HG03520 (cell line): ENCODE measurements around the gene MGAT4B.

Source experiments
- ATAC-seq: cut with Tn5 transposase; IDR thresholded peaks from one replicate; pipeline ENCODE4 v1.9.1; 2021; ENCODE audit warnings: mild to moderate bottlenecking, moderate library complexity; ENCODE audit not compliant: unreplicated experiment

Gene MGAT4B

DNA sequence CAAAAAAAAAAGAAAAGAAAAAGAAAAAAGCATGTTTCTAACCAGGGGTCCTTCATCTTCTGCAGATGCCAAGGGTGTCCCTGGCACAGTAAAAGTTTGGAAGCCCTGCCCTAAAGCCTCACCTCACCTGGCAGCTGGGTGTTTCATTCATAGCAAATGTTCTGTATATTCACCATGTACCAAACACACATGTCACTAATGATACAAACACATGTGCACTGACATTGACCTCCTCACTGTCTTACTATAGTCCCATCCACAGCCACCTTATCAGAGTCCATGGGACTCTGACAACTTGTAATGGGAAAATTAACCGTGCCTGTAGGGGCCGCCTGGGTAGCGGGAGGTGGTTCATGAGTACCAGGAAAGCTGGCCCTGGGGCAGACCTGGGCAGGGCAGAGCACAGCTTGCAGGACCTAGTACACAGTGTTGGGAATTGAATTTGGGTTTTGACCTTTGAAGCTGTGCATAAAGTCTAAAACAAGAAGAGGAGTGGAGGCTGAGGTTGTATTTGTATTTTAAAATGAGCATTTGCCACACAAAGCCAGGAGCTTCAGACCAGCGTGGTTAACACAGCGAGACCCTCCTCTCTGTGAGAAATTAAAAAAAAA, 6.4 kb upstream of the MGAT4B start:
- ATAC-seq, result no peak

DNA sequence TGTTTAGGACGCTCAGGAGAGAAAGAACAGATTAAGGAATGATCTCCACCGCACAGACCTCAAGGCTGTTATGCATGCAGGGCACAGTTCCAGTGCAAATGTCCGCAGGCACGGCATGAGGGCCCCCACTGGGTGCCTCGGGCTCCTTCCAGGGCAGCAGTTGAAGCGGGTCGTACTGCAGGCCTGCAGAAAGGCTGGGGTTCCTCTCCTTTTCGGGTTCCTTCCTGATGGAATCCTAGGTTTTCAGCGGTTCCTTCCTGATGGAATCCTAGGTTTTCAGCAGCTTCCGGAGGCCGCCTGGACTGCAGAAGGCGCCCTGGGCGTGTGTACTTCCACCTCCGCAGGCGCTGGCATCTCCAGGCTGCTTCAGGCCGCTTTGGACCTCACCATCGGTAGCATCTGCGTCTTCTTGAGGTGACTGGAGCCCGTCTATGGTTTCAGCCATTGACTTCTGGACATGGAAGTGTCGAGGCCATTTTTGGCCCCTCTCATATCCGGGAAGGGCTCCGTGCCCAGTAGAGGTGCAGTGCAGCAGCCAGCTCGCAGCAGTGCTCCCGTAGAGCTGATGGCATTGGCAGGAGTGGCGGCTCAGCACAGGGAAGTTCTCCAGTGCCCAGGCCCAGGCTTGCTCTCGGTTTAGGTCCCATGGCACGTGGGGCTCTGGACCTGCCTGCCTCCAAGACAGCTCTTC, 5.6 kb upstream of the MGAT4B start:
- no peak for ATAC-seq

DNA sequence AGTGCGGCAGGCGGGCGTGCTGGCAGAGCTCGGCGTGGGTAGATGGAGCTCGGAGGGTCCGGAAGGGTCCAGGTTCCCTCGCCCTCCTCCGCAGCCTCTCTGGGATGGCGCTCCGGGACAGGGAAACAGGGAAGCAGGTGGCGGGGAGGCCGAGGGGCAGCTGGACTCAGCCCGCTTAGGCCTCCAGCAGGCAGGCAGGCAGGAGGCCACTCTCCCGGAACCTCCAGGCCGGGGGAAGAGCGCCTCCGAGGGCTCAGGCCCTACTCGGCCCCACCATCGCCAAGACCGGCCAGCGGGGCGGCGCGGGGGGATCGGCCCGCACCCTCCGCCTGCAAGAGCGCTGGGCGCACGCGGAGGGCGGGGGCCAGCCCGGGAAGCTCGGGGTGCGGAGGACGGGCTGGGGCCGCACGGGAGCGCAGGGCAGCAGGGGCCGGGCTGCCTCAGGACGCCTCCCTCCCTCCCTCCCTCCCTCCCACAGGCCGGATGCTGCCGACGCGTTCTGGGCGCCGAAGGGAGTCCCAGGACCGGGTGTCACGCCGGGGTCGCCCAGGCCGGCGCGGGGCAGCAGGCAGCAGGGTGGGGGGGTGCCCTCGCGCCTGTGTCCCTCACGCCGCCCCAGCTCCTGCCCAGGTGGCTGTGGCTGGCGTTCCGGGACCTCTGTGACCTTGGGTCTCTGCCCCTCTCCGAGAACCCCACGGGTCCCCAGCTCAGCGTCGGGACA, 977 bp downstream of the MGAT4B start:
- peak; percentile 10 for ATAC-seq

DNA sequence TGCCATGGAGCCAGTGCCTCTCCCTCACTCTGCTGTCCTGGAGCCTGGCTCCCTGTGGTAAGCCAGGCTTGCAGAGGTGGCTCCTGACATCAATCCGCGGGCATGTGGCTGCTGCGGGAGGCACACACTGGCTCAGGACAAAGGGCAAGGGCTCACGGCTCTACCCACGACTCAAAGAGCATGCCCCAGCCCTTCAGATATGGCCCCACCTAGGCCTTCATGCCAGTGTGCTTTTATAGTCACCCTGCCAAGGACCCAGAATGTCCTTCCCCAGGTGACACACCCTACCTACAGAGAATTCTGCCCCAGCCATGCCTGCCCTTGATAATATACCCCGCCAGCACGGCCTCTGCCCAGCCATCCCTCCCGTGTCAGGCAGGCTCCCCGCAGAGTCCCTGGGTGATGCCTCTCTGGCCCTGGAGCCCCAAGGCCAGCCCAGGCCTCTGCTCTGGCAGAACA, 1.6 kb downstream of the MGAT4B start:
- ATAC-seq, result no peak

DNA sequence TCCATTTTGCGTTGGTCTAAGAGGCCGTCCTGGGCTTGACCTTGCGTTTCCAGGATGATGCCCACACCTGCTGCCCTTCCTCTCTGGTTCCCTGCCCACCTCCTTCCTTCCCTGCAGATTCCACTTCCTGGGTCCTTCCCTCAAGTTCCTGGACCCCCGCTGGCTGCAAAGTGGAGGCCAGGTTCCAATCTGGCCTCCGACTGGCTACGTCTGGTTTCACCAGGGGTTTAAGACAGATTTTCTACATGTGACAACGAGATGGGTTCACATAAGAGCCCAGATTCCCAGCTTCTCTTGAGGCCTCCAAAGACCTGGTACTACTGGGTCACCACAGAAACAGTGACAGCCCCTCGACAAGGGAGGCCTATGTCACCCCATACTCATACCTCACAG, 2.1 kb downstream of the MGAT4B start:
- ATAC-seq, result no peak

DNA sequence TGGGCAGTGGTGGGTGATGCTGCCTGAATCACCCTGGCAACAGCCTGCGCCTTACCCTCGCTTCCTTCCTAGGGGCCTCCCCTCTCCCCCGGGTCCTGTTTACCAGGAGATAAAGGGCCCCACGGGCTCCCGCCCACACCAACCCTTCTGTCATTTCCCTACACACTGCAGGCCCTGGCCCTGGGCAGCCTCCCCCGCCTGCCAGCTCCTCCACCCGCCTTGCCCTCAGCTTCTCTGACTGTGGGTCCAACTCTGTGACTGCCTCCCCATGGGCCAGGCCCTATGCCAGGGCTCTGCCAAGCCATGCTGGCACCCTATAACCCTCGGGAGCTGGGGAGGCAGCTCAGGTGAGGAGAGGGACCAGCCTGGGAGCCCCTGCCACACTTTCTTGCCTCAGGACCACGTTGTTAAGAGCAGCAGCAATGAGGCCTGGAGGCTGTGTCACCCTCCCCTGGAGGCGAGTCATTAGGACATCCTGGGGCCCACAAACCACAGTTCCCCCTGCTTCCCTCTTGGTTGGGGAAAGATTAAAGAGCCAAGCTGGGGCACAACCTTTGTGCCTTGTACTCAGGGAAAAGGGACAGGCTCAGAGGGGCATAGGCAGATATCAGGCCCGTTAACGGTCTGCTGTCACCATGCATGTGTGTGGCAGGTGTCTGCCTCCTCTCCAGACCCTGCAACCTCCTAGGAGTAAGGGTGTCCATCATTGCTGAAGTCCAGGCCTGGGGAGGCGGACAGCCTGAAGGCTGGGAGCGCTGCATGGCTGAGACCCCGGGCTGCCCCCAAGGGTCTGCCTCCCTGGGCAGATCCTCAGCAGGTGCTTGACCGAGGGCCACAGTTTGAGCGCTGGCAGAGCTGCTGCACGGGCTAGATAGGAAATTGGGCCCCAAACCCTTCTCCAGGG, 2.8 kb downstream of the MGAT4B start:
- ATAC-seq, result no peak

DNA sequence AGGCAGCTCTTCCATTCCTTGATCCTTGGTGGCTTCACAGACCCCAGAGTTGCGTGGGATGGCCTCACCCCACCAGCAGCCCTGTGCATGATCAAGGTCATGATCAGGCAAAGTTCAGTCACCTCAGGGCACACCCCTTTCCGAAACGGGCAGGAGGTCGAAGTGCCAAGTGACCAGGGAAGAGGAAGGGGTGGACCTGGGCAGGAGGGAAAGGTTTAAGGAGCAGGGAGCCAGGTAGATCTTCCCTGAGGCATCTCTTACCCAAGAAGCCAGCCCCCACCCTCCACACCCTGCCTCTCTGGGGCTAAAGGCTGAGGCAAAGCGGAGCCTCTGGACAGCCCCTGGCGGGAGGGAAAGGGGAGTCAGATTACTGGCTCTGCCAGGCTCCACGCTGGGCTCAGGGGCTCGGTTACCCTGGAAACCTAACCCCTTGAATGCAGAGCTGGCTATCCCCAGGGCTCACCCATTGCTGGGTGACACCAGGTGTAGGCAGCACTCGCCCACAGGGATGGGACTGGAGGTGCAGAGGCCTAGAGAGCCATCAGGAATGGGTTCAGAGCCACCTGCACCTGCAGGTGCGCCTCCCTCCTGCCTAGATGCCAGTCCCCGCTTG, 3.6 kb downstream of the MGAT4B start:
- ATAC-seq, result no peak

DNA sequence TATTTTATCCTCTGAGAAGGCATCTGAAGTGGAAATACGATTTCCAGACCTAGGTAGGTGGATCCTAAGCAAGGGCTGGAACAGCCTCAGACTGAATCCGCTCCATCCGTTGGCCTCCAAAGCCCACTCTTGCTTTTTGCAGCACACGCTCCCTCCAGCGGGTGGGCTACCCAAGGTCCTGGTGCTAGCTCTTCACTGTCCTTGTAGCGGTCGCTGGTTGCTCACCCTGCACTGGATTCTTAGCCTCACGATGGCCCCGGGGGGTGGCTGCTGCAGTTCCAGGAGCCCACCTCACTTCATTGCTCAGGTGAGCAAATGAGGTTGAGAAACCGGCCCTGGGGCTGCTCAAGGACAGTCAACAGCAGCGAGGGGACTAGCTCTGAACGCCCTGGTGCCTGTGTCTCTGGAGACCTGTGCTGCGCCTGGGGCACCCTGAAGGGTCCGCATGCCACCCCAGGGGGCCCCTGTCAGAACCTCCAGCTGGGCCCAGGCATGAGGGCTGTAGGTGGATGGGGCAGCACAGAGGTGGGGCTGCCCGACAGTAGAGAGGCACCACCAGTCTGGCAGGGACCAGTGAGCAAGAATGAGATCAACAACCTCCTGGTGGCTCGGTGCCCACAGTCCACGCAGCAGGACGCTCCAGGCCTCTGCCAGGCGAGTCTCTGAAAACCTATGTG, 4.3 kb downstream of the MGAT4B start:
- no peak for ATAC-seq

DNA sequence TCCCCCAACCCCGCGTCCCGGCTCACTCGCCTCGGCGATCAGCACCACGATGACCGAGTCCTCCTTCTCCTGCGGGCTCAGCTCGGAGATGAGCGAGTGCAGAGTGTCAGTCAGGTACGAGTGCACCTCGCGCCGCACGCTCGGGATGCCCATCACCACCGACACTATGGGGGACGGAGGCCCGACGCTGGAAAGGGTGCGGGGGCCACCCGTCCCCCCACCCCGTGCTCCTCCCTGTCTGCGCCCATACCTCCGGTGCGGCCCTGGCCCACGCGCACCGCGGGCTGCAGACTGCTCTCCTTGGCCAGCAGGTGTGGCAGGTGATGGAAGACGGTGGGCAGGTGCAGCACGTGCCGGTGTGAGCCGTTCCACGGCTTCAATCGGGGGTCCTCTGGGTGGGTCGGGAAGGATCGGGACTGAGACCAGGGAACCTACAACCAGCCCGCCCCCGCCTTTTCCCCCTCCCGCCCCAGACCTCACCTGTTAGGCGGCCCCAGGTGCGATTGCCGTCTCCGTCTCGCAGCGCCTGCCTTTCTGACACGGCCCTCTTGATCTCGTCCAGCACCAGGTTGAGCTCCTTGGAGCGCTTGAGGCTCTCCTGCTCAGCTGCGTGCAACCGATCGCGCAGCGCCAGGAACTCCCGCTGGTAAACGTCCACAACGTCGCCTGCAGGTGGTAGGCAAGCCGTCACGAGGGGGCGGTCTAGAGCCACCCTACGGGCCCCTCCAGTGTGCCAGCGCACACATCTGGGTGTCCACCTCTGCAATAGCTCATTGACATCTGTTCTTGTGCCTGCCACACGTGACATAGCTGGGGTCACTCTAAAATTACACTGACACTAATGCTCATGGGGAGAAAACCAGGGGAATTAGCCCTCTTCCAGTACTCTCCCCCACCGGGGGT, 5.1 kb downstream of the MGAT4B start:
- no peak for ATAC-seq

DNA sequence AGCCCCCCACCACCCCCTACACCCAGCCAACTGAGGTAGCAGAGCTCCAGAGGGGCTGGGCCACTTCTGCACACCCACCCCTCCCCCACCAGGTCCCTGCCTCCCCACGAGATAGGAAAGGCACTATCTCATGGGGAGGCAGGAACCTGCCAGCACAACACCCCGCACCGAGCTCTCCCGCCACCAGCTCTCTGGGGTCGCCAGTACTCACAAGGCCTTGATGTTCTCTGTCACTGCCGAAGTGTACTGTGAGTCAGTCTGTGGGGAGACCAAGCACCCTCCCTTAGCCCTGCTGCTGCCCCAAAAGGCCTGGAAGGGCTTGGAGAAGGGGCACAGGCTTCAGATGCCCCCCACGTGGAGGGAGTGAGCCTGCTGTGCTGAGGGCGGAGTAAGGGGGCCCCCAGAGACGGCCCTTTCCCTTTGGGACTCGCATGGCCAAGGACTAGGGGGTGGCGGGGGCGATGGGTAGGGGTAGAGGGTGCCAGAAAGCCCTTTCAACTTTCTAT, 5.9 kb downstream of the MGAT4B start:
- ATAC-seq, result no peak

DNA sequence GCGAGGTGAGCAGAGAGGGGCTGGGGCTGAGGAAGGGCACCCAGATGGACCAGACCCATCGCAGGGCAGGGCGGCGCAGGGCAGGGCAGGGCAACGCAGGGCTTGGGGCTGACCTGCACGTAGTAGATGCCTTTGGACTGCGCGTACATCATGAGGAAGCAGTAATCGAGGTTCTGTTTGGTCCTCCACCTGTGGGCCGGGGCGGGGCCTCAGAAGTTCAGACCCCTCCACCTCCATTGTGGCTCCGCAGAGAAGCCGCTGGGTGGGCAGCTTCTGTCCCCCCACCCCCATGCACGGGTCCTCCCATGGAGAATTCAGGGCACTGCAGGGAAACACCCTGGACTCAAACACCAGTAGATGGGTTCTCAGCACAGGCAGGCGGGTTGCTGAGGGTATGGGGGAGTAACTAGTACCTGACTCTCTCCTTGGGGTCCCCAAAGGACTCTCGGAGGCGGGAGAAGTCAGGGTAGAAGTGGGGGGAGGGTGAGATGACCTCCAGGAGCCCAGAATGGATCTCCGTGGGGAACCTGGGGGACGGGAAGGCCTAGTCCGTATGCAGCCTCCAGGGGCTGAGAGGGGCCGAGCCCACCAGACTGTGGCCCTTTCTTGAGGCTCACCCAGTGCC, 6.5 kb downstream of the MGAT4B start:
- ATAC-seq, result no peak

DNA sequence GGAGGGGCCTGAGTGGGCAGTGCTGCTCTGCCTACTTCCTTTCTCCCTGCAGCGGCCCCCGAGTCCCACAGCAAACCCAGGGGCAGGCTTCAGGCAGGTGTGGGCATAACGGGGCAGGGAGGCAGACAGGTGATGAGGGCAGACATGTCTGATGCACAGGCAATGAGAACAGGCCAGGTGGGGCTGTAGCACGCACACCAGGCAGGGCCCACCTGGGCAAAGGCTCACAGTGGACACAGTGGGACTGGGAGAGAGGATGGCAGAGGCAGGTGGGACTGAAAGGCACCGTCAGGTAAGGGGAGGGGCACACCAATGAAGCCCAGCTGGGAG, 7.1 kb downstream of the MGAT4B start:
- no peak for ATAC-seq

DNA sequence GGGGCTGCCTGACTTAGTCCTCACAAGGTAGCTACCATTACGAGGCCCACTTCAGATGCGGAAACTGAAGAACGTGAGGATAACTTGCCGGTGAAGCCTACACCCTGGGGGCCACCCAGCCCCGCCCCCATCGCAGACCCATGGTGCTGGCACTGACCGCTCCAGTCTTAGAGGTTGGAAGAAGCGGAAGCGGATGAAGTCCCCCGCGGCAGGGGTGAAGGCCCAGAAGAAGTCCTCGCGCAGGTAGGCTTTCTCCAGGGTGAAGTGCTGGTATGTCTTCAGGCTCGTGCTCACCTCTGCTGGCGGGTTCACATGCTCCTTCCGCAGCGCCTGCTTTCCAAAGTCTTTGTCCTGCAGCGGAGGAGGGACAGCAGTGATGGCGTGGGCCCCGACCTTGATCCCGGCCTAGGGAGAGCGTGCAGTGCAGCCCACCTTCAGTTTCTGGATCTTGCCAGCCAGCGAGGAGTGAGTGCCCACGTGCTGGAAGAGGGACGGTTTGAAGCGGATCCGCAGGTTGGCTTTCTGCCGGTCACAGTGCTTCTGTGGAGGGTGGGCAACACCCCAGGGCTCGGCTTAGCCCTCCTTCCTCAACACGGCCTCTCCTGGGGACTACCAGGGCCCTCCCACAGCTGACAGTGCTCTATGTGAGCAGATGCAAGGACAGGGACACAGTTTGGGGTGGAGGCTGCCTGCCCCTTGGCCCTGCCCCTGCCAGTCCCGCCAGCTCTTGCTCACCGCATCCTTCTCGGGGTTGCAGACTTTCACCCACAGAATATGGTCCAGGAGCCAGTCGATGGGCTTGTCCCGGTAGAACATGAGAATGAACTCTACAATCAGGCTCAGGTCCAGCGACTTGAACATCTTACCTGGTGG, 7.7 kb downstream of the MGAT4B start:
- ATAC-seq, result no peak

DNA sequence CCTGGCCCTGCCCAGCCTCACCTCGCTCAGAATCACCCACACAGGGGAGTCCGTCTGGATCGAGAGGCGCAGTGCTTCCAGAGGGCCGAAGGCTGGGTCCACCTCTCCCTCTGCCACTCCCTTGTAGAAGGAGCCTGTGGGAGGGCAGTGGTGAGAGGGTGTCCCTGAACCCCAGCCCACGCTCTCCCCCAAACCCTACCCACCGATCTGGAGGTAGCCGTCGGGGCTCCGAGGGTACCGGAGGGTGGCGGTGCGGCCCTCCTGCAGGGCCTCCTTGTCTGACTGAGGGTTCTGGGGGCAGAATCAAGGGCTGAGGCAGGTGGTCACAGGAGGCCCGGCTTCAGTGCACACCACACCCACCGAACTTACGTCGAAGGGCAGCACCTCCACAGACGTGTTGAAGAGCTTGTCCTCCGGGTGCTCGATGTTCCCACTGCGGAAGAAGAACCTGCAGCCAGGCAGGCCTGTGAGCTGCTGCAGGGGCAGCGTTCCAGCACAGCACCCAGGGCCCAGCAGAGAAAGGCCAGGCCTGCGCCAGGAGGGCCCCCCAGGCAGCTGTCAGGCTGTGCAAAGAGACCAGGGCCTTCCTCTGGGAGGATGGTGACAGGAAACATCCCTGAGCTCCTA, 8.4 kb downstream of the MGAT4B start:
- no peak for ATAC-seq

DNA sequence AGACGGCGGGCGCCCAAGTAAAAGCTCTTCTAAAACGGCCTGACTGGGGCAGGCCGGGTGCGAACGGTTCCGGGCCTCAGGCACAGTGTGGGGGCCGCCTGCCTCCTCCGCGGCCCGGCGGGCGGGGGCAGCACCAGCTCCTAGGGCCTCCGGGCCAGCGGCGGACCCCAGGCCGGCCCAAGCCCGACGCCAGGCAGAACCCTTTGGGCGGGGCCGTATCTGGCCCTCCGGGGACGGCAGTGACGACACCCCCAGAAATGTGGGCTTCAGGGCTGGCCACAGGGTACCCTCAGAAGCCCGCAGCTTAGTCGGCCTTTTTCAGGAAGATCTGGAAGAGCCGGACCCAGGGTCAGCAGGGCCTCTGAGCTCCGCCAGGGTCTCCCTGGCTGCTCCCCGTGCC, 8.9 kb downstream of the MGAT4B start:
- no peak for ATAC-seq

DNA sequence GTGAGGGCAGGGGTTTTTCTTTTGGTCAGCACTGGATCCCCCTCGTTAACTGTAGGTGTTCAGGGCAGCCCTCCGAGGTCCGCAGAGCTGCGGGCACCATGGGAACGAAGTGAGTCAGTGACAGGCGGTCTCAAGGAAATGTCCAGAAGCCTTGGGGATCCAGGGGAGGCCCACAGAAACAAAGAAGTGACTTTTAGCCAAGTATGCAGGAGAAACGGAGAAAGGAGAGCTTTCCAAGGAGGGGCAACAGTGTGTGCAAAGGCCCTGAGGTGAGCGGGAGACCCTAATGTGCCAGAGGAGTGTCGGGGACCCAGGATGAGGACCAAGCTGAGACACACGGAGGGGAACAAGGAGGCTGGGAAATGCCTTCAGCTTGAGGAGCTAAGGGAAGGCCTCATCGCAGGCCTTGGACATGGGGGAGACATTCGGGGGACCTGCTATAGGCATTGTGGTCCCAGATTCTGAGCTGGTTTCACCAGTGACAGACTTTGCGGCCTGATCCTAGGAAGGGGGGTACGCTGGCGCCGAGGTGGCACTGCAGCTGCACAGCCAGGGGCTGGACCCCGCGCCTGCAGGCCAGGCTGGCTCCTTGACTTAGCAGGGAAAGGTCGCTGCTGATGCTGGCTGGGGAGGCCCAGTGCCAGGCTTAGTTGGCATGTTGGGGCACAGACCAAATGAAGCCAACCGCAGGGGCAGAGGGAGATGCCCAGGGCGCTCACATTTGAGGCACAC, 9.6 kb downstream of the MGAT4B start:
- no peak for ATAC-seq
